GM18508 (cell line): ENCODE results near the gene AK8.
"Not testable (repeated sequence)": the region's sequence is repeated elsewhere in the genome, so short reads cannot be mapped to it uniquely, and the experiment has no call there.

Experiments
- ATAC-seq: cut with Tn5 transposase; IDR thresholded peaks from one replicate; pipeline ENCODE4 v1.9.1; 2021; ENCODE audit warnings: moderate number of reproducible peaks; ENCODE audit not compliant: insufficient read depth, unreplicated experiment

The AK8 gene

DNA sequence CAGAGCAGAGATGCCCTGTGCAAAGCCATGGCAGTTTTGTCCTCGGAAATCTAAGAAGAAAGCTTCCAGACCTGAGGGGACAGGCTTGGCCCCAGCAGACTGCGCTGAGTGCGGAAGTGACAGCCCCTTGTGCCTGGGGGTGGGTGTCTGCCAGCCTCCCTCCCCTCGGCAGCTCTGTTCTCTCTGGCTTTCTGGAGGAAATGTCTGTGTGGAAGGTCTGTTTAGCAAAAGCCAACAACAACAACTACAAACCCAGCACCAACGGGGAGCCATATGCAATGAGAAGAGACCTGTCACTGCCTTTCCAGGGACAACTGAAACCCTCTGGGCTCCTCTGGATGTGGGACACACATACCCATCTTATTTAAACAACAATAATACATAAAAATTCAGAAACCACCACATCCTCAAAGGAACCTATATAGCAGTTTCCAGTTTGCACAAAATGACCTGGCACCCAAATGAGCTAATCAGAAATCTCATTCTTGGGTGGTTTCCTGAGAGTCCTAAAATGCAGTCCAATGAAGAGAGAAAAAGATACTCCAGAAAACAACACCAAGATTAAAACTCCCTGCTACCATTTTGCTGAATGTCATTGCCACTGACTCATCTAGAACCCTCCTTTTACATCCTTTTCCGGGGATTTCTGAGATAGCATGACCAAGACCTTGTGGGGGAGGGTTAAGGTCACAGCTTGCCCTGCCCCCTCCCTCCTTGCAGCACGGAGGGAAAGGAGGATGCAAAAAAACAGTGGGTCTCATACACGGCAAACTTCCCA lies 97.7 kb downstream of the AK8 start:
- ATAC-seq = no peak

DNA sequence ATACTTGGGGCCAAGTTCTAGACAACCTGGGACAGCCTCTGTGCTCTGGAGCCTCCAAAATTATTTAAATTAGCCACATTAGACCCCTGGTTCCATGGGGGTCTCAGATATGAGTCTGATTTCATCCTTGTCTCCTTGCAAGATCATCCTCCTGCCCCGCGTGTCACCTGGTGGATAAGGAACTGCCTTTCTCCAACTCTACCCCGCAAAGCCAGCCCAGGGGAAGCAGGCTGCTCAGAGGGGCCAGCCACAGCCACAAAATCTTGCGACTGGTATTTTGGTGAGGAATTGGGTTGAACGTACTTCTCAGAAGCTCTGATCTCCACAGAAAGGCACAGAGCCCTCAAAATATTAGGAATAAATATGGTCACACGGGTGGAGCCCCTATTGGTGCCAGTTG lies 101.2 kb downstream of the AK8 start:
- ATAC-seq = no peak

GRCh38 chr9:132776268-132776667 lies 101.8 kb downstream of the AK8 start:
- ATAC-seq = no peak

GRCh38 chr9:132775720-132776119 lies 102.4 kb downstream of the AK8 start:
- ATAC-seq = no peak

DNA sequence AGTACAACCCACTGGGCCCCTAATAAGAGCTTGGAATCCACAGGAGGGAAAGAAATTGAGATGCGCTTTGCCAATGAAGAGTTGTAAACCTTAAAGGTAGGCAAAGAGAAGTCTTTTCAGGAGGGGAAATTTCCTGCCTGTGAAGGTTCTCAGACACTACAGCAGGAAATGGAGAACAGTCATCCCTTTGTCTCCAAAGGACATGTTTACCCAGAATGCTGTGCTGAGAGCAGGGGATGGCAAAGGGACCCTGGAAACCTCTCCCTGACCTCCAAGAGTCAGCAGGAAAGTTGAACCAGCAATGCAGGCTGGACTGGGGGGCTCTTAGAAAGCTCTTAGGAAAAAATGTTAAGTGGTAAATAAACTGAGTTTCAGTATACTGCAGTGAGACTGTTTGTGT lies 103.2 kb downstream of the AK8 start:
- no peak for ATAC-seq

GRCh38 chr9:132773764-132774339 lies 104.2 kb downstream of the AK8 start:
- ATAC-seq = no peak

- no peak for ATAC-seq
Measured at GRCh38 chr9:132773093-132773492, 105.0 kb downstream of the AK8 start.

- ATAC-seq = not testable (repeated sequence)
Measured at GRCh38 chr9:132771752-132772151, 106.3 kb downstream of the AK8 start.

DNA sequence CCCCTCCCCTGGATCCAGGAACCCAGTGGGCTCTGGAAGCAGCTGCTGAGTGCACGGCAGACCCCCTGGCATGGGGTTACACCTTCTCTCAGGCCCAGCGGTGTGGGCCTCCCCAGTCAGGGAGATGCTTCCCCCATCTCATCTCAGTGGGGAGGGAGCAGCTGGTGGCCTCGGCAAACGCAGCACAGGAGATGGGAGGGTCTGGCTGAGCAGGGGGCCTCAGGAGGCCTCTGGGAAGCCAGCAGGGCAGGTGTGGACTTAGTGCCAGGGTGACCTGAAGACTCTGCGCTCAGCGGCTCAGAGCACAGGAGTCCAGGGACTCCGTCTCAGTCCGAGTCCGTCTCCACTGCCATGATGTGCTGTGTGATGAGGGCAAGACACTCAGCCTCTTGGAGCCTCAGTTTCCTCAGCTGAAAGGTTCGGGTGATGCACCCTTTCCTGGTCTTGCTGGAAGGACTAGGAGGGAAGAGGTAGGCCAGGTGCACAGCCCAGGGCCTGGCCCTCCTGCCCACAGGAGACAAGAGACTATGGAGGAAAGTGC lies 107.2 kb downstream of the AK8 start:
- ATAC-seq = no peak

DNA sequence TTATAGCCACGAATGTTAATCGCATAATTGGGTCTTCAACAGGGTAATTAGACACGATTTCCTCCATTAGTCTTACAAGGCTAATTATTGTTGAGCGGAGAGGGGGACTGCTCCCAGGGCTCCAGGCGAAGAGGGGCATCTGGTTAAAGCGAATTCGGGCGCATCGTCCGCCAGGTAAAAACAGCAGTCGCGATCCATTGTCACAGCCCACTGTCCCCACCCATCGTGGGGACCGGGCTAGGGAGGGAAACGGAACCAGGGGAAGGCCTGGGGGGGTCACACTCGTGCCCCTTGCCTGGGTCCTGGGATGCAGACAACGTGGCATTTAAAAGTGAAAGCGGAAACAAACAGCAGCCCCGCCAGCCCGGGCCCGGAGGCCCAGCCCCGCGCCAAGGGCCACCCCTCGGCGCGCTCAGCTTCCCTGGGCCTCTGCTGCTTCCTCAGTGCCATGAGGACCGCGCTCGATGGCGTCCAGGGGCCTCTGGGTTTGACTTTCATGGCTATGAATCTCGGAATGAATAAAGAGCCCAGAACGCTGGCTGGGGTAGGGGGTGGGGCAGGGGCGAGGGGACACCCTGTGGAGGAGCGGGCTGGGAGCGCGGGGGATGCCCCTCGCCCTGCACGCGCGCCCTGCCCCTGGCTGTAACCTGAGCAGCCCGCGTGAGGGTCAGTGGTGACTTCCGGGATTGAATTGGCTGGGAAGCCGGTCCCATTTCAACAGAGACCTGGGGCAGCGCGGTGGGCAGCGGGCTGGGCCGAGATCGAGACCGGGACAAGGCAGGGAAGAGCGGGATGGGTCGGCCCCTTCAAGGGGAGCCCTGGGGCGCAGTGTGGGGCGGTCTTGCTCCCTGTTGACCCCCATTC lies 107.9 kb downstream of the AK8 start:
- ATAC-seq = peak; percentile 31

GRCh38 chr9:132768932-132769905 lies 108.9 kb downstream of the AK8 start:
- peak; percentile 11 for ATAC-seq

- no peak for ATAC-seq
Measured at GRCh38 chr9:132763574-132763973, 114.5 kb downstream of the AK8 start.

- no peak for ATAC-seq
Measured at GRCh38 chr9:132762896-132763295, 115.2 kb downstream of the AK8 start.

DNA sequence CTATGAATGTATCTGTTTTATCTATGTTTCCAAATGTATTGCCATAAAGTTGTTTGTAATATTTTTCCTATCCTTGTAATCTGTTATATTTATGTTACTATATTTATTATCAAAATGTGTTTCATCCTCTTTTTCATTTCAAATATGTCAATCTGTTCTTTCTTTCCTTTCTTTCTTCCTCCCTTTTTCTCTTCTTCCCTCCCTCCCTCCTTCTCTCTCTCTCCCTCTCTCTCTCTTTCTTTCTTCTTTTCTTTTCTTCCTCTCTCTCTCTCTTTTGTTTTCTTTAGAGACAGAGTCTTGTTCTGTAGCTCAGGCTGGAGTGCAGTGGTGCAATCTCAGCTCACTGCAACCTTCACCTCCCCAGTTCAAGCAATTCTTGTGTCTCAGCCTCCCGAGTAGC lies 116.5 kb downstream of the AK8 start:
- no peak for ATAC-seq

GRCh38 chr9:132760057-132760456 lies 118.0 kb downstream of the AK8 start:
- ATAC-seq = no peak

DNA sequence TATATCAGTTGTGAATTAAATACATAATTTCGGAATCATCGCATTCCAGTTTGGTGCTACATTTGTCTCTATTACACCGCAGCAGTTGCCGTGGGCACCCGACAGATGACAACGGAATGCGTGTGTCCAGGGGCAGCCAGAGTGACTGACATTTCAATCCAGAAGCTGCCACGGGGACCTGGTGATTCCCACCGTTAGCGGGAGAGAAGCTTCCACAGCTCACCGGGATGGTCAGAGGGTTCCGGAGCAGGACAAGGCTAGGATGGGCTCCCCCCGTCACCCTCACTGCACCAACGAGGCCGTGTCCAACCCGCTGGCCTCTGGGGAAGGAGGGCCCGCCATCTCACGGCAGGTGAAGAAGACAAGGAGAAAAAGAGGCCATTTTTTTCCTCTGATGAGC lies 121.1 kb downstream of the AK8 start:
- no peak for ATAC-seq

GRCh38 chr9:132756214-132756845 lies 121.8 kb downstream of the AK8 start:
- no peak for ATAC-seq

DNA sequence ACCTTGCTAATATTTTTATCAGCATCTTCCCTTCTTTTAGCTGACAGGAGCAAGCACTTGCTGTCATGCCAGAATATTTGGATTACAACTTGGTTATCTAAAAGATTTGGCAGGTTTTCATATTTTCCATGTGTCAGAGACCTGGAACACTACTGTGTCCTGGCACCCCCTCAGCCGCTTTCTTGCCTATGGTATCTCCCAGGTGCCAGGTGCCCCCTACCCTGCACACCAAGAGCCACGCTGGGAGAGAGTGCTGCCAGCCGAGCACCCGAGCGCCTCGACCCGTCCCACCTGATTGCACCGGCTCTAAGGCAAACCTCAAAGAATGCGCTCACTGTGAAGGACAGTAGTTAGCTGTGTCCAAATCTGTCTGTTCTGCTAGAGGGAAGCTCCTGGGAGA lies 123.0 kb downstream of the AK8 start:
- ATAC-seq = no peak

- ATAC-seq = no peak
Measured at GRCh38 chr9:132754236-132754635, 123.8 kb downstream of the AK8 start.

DNA sequence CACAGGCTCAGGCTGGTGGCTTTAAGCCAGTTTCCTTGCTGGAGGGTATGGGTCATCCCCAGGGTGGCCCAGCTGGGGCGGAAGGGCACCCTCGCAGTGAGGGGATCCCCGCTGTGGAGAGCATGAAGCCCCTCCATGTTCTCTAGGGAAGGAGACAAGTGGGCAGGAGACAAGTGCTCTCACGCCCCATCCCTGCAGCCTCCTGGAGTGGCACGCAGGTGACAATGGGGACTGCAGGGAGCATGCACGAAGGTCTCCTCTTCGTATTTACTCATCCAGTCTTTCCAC lies 124.5 kb downstream of the AK8 start:
- no peak for ATAC-seq
